ENCODE measurements around the gene TGFBR3.

TGFBR3 gene

GRCh38 chr1:91884459-91885212 is 1.3 kb downstream of the TGFBR3 start (continued):
- TF ChIP-seq ZNF211 (tag by site-specific recombination; IDR thresholded peaks at IDR 0.05; ENCODE audit: low read depth) (no peak), ZNF239 (tag by site-specific recombination; IDR thresholded peaks at IDR 0.05) (no peak), BCL11A (tag by site-specific recombination; IDR thresholded peaks at IDR 0.05; ENCODE audit: low read depth) (no peak), ZNF426 (tag by site-specific recombination; IDR thresholded peaks at IDR 0.05) (no peak), ZNF621 (tag by site-specific recombination; IDR thresholded peaks at IDR 0.05) (no peak), SP7 (tag by site-specific recombination; IDR thresholded peaks at IDR 0.05) (no peak), ZNF2 (tag by site-specific recombination; IDR thresholded peaks at IDR 0.05) (peak; percentile 70; the same call in 1 of the 2 replicates), ZNF155 (tag by site-specific recombination; IDR thresholded peaks at IDR 0.05) (no peak), ZNF664 (tag by site-specific recombination; IDR thresholded peaks at IDR 0.05) (peak; percentile 66), ZNF23 (tag by site-specific recombination; IDR thresholded peaks at IDR 0.05; ENCODE audit: borderline replicate concordance) (no peak), ZNF610 (tag by site-specific recombination; IDR thresholded peaks at IDR 0.05; ENCODE audit: borderline replicate concordance) (0 out of 2 replicates have a peak, but pooled peaks have one; percentile 33), SCRT1 (tag by site-specific recombination; IDR thresholded peaks at IDR 0.05; ENCODE audit: borderline replicate concordance) (peak; percentile 77; the same call in 1 of the 2 replicates), KLF16 (tag by site-specific recombination; IDR thresholded peaks at IDR 0.05) (no peak), ZNF629 (tag by site-specific recombination; IDR thresholded peaks at IDR 0.05) (no peak), ZNF747 (tag by site-specific recombination; IDR thresholded peaks at IDR 0.05) (no peak)
- TF ChIP-seq, protein P1, sequence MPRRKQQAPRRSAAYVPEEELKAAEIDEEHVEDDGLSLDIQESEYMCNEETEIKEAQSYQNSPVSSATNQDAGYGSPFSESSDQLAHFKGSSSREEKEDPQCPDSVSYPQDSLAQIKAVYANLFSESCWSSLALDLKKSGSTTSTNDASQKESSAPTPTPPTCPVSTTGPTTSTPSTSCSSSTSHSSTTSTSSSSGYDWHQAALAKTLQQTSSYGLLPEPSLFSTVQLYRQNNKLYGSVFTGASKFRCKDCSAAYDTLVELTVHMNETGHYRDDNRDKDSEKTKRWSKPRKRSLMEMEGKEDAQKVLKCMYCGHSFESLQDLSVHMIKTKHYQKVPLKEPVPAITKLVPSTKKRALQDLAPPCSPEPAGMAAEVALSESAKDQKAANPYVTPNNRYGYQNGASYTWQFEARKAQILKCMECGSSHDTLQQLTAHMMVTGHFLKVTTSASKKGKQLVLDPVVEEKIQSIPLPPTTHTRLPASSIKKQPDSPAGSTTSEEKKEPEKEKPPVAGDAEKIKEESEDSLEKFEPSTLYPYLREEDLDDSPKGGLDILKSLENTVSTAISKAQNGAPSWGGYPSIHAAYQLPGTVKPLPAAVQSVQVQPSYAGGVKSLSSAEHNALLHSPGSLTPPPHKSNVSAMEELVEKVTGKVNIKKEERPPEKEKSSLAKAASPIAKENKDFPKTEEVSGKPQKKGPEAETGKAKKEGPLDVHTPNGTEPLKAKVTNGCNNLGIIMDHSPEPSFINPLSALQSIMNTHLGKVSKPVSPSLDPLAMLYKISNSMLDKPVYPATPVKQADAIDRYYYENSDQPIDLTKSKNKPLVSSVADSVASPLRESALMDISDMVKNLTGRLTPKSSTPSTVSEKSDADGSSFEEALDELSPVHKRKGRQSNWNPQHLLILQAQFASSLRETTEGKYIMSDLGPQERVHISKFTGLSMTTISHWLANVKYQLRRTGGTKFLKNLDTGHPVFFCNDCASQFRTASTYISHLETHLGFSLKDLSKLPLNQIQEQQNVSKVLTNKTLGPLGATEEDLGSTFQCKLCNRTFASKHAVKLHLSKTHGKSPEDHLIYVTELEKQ (tag by site-specific recombination; IDR thresholded peaks at IDR 0.05; ENCODE audit: borderline replicate concordance), result no peak
- TF ChIP-seq, protein P2, sequence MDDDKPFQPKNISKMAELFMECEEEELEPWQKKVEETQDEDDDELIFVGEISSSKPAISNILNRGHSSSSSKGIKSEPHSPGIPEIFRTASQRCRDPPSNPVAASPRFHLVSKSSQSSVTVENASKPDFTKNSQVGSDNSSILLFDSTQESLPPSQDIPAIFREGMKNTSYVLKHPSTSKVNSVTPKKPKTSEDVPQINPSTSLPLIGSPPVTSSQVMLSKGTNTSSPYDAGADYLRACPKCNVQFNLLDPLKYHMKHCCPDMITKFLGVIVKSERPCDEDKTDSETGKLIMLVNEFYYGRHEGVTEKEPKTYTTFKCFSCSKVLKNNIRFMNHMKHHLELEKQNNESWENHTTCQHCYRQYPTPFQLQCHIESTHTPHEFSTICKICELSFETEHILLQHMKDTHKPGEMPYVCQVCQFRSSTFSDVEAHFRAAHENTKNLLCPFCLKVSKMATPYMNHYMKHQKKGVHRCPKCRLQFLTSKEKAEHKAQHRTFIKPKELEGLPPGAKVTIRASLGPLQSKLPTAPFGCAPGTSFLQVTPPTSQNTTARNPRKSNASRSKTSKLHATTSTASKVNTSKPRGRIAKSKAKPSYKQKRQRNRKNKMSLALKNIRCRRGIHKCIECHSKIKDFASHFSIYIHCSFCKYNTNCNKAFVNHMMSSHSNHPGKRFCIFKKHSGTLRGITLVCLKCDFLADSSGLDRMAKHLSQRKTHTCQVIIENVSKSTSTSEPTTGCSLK (tag by site-specific recombination; IDR thresholded peaks at IDR 0.05), result no peak
- TF ChIP-seq, protein P3, sequence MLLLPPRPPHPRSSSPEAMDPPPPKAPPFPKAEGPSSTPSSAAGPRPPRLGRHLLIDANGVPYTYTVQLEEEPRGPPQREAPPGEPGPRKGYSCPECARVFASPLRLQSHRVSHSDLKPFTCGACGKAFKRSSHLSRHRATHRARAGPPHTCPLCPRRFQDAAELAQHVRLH (tag by site-specific recombination; IDR thresholded peaks at IDR 0.05), result no peak
- TF ChIP-seq, protein P4, sequence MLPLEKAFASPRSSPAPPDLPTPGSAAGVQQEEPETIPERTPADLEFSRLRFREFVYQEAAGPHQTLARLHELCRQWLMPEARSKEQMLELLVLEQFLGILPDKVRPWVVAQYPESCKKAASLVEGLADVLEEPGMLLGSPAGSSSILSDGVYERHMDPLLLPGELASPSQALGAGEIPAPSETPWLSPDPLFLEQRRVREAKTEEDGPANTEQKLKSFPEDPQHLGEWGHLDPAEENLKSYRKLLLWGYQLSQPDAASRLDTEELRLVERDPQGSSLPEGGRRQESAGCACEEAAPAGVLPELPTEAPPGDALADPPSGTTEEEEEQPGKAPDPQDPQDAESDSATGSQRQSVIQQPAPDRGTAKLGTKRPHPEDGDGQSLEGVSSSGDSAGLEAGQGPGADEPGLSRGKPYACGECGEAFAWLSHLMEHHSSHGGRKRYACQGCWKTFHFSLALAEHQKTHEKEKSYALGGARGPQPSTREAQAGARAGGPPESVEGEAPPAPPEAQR (tag by site-specific recombination; IDR thresholded peaks at IDR 0.05), result no peak
- TF ChIP-seq, protein P5, sequence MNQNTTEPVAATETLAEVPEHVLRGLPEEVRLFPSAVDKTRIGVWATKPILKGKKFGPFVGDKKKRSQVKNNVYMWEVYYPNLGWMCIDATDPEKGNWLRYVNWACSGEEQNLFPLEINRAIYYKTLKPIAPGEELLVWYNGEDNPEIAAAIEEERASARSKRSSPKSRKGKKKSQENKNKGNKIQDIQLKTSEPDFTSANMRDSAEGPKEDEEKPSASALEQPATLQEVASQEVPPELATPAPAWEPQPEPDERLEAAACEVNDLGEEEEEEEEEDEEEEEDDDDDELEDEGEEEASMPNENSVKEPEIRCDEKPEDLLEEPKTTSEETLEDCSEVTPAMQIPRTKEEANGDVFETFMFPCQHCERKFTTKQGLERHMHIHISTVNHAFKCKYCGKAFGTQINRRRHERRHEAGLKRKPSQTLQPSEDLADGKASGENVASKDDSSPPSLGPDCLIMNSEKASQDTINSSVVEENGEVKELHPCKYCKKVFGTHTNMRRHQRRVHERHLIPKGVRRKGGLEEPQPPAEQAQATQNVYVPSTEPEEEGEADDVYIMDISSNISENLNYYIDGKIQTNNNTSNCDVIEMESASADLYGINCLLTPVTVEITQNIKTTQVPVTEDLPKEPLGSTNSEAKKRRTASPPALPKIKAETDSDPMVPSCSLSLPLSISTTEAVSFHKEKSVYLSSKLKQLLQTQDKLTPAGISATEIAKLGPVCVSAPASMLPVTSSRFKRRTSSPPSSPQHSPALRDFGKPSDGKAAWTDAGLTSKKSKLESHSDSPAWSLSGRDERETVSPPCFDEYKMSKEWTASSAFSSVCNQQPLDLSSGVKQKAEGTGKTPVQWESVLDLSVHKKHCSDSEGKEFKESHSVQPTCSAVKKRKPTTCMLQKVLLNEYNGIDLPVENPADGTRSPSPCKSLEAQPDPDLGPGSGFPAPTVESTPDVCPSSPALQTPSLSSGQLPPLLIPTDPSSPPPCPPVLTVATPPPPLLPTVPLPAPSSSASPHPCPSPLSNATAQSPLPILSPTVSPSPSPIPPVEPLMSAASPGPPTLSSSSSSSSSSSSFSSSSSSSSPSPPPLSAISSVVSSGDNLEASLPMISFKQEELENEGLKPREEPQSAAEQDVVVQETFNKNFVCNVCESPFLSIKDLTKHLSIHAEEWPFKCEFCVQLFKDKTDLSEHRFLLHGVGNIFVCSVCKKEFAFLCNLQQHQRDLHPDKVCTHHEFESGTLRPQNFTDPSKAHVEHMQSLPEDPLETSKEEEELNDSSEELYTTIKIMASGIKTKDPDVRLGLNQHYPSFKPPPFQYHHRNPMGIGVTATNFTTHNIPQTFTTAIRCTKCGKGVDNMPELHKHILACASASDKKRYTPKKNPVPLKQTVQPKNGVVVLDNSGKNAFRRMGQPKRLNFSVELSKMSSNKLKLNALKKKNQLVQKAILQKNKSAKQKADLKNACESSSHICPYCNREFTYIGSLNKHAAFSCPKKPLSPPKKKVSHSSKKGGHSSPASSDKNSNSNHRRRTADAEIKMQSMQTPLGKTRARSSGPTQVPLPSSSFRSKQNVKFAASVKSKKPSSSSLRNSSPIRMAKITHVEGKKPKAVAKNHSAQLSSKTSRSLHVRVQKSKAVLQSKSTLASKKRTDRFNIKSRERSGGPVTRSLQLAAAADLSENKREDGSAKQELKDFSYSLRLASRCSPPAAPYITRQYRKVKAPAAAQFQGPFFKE (tag by site-specific recombination; IDR thresholded peaks at IDR 0.05; ENCODE audit: borderline replicate concordance), result no peak
